AG04450 (cell line): Measurements from ENCODE around the gene MORN1. TPM values are rescaled to one million over a fixed set of nuclear protein-coding genes. Genes with fewer than 3 reads are reported as not detected.

Experiments used
- CTCF ChIA-PET: fragments of 300-600, 350-600 bp; formaldehyde crosslinking; extraction: SDS; loops from one replicate; lab custom pipeline; 2022; ENCODE audit warnings: antibody characterized with exemption, inconsistent platforms; lab: Charles Lee
- POLR2A ChIA-PET: fragments of 350-600 bp; formaldehyde crosslinking; extraction: SDS; loops from one replicate; lab custom pipeline; 2021; ENCODE audit warnings: antibody characterized with exemption, inconsistent platforms; lab: Yijun Ruan, JAX
- DNase-seq: peaks from one replicate; pipeline ENCODE4 v3.0.0-alpha.2; 2011; ENCODE audit warnings: low read depth, low spot score
- H3K27ac ChIP-seq: one replicate; pipeline ENCODE4 v1.5.1; 2012; ENCODE audit warnings: low read depth, low read length, control low read depth
- H3K27me3 ChIP-seq: one replicate; pipeline ENCODE4 v1.6.0; 2012; ENCODE audit warnings: low read length; ENCODE audit not compliant: control insufficient read depth, insufficient read depth
- H3K4me3 ChIP-seq: 2 replicates; pipeline ENCODE4 v1.5.1; 2011; ENCODE audit warnings: mild to moderate bottlenecking, low read depth, low read length, control low read depth
- H3K9me3 ChIP-seq: 2 replicates; pipeline ENCODE4 v1.5.1; 2012; ENCODE audit warnings: low read length; ENCODE audit not compliant: control insufficient read depth, insufficient read depth
- CTCF ChIP-seq: IDR thresholded peaks from 2 replicates; pipeline ENCODE4 v1.5.1; 2011; ENCODE audit warnings: low read depth, low read length, control low read depth, inconsistent platforms
- polyA plus RNA-seq: library from polyadenylated mRNA; depleted of rRNA; stranded (reverse); fragments of >200 nt; gene quantifications from 2 replicates; pipeline ENCODE4 v1.2.3, GENCODE V29; 2011

Gene MORN1
- polyA plus RNA-seq, 1 experiment = 3.6 TPM

DNA sequence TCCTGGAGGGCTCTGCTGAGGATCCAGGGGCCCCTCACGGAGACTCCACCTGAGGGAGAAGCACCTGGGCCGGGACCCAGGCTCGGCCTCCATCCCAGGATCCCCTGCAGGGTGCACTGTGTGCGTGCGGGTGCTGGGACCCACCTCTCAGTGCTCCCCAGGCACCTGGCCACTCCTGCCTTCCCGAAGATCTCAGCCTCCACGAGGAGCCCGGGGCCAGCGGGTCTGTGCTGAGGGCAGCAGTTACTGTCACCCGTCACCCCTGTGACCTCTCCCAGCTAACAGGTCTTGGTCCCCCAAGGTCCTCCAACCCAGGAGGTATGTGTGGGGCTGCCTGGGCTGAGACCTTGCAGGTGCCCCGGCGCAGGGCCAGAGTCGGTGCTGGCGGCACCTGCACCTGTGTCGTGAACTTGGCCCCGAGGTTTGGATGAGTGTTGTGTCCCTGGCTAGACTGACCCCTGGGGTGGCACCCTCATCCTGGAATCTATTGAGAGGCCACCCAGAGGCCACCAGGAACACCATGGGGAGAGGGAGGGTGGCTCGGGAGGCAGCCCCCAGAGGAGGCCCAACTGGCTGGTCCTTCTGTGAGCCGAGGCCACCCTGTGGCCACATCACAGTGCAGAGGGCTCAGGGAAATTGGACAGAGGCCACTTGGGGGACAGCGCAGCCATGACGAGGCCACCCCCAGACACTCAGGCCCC lies 17.7 kb downstream of the MORN1 start:
- Histone ChIP-seq H3K9me3 (no peaks in the 10 kb centered on the region; the same call in 1 of the 2 replicates), H3K4me3 (no peak overlapping the region), H3K27ac (no peak overlapping the region), H3K27me3 (no peaks in the 10 kb centered on the region)
- CTCF ChIA-PET = no interaction called here
- no peak for DNase-seq
- POLR2A ChIA-PET = no interaction called here
- TF ChIP-seq CTCF = no peak

DNA sequence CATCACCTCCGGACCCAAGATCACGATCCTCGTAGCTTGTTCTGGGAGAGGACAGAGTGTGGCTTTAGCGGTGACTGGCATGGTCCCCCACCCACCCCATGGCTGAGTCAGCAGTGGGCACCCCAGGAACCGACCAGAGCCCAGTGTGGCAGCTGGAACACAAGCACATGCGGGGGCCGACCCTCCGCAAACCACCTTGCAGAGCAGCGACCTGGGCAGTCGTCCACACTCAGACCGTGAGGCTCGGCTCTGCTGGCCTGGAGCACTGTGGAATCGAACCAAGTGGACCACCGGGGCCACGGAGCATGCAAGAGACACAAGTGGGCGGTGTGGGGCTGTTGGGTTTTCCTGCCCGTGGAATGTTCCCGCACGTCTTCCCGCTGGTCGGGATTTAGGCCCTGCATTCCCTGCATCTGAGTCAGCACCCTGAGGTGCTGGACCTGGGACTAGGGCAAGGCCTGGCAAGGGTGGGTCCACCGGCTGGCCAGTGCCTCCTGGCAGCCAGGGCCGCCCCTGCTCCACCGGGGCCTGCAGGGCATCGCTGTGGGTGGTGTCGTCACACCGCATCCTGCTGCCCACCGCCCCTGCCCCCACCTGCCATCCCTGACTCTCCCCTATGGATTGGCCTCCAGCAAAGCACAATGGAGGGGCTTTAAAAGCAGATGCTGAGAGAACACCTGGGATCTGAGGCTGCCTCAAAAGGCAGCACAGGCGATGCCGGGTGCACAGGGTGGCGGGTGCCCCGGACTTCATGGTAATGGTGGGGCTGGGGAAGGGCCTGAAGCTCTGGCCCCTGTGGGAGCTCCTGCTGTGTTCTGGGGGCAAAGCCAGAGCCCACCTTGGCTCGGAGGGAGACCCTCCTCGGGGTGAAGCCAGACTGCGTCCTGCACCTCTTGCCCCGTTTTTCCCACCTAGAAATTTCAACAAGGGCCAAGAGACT lies 18.5 kb downstream of the MORN1 start:
- Histone ChIP-seq H3K27me3 (no peaks in the 10 kb centered on the region), H3K9me3 (no peaks in the 10 kb centered on the region; the same call in 1 of the 2 replicates), H3K27ac (no peak overlapping the region), H3K4me3 (no peak overlapping the region)
- ChIA-PET CTCF (interaction anchor here (1.3 to 3.1 kb wide), 2 partner anchors 9 to 178 kb away, joined by 5 to 11 read pairs; no protein-coding TSS in a partner anchor), POLR2A (no interaction called here)
- no peak for TF ChIP-seq CTCF
- DNase-seq = no peak

DNA sequence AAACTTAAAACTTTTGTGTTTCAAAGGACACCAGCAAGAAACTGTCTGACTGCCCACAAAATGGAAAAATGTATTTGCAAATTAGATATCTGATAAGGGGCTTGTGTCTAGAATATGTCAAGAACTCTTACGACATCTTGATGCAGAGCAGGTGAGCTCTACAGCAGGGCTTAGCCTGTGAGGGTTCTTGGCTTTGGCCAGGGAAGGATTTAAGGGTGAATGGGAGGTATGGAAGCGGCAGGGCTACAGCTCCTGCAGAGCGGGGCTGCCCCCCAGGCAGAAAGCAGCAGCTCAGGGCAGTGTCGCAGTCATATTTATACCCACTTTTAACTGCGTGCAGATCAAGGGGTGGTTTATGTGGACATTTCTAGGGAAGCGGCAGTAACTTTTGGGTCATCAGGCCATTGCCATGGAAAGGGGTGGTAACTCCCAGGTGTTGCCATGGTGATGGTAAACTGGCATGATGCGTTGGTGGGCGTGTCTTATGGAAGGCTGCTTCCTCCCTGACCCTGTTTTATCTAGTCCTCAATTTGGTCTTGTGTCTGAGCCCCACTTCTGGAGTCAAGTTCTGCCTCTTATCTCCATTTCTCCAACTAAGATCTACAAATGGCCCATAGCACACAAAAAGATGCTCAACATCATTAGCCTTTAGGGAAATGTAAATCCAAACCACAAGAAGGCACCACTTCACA lies 23.2 kb downstream of the MORN1 start:
- TF ChIP-seq CTCF = no peak
- H3K27ac ChIP-seq = no peak overlapping the region
- ChIA-PET POLR2A (interaction anchor here (0.7 kb wide), 1 partner anchor 42 kb away, joined by 7 read pairs; no protein-coding TSS in a partner anchor), CTCF (interaction anchor here (1.2 kb wide), 1 partner anchor 13 kb away, joined by 6 read pairs; no protein-coding TSS in a partner anchor)
- H3K9me3 ChIP-seq = no peaks in the 10 kb centered on the region; the same call in 1 of the 2 replicates
- no peak for DNase-seq
- H3K4me3 ChIP-seq = no peak overlapping the region
- H3K27me3 ChIP-seq = no peaks in the 10 kb centered on the region

DNA sequence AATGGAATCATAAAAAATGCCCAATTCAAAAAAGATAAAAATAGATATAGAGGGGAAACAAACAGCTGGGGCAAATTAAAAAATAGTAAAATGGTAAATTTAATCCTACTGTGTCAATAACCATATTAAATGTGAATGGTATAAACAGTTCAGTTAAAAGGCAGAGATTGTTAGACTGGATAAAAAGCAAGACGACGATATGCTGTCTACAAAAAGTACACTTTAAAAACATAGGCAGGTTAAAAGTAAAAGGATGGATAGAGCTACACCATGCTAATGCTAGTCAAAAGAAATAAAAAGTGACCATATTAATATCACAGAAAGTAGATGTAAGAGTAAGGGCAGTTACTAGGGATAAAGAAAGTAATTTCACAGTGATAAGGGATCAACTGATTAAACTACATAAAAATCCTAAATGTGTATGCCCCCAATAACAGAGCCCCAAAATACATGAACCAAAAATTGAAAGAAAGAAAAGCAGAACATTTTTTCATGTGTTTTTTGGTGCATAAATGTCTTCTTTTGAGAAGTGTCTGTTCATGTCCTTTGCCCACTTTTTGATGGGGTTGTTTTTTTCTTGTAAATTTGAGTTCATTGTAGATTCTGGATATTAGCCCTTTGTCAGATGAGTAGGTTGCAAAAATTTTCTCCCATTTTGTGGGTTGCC lies 27.4 kb downstream of the MORN1 start:
- no peak for TF ChIP-seq CTCF
- POLR2A ChIA-PET = no interaction called here
- Histone ChIP-seq H3K9me3 (no peaks in the 10 kb centered on the region; the same call in 1 of the 2 replicates), H3K27me3 (no peaks in the 10 kb centered on the region), H3K27ac (no peak overlapping the region), H3K4me3 (no peak overlapping the region)
- CTCF ChIA-PET = interaction anchor here (1.2 to 1.4 kb wide), 2 partner anchors 18 to 189 kb away, joined by 5 to 8 read pairs; no protein-coding TSS in a partner anchor
- no peak for DNase-seq
